HEK293T (cell line): Measurements from ENCODE around the gene FBXL3.
"Not testable (repeated sequence)": the region's sequence is repeated elsewhere in the genome, so short reads cannot be mapped to it uniquely, and the experiment has no call there.

Experiments used
- CTCF ChIA-PET: fragments of 350-600 bp; formaldehyde crosslinking; extraction: SDS; loops from one replicate; lab custom pipeline; 2021; ENCODE audit warnings: antibody characterized with exemption, inconsistent platforms; lab: Yijun Ruan, JAX
- POLR2A ChIA-PET: fragments of 350-600 bp; formaldehyde crosslinking; extraction: SDS; loops from one replicate; lab custom pipeline; 2020; ENCODE audit warnings: antibody characterized with exemption, inconsistent platforms; lab: Yijun Ruan, JAX
- DNase-seq: peaks from one replicate; pipeline ENCODE4 v3.0.0; 2012; ENCODE audit warnings: mixed read lengths; ENCODE audit errors: extremely low spot score
- ARNT ChIP-seq: fragments of 450-650 bp; IDR thresholded peaks from 2 replicates; pipeline ENCODE4 v1.6.1; 2017; ENCODE audit warnings: mild to moderate bottlenecking
- BHLHE40 ChIP-seq: fragments of 450-650 bp; IDR thresholded peaks from 2 replicates; pipeline ENCODE4 v1.6.1; 2016; ENCODE audit warnings: mild to moderate bottlenecking, moderate library complexity, borderline replicate concordance
- CTBP1 ChIP-seq: fragments of 450-650 bp; IDR thresholded peaks from 2 replicates; pipeline ENCODE4 v1.6.1; 2016; ENCODE audit warnings: borderline replicate concordance
- ELF4 ChIP-seq: fragments of 450-650 bp; IDR thresholded peaks from 2 replicates; pipeline ENCODE4 v1.6.1; 2017; ENCODE audit warnings: antibody characterized with exemption
- FOXA1 ChIP-seq: fragments of 450-650 bp; IDR thresholded peaks from 2 replicates; pipeline ENCODE4 v1.6.1; 2016; ENCODE audit warnings: mild to moderate bottlenecking
- FOXK2 ChIP-seq: fragments of 450-650 bp; IDR thresholded peaks from 2 replicates; pipeline ENCODE4 v1.6.1; 2016; ENCODE audit warnings: mild to moderate bottlenecking
- FOXM1 ChIP-seq: fragments of 450-650 bp; IDR thresholded peaks from 2 replicates; pipeline ENCODE4 v1.6.1; 2017; ENCODE audit warnings: mild to moderate bottlenecking, borderline replicate concordance
- HDGF ChIP-seq: fragments of 450-650 bp; IDR thresholded peaks from 2 replicates; pipeline ENCODE4 v1.6.1; 2017; ENCODE audit warnings: antibody characterized with exemption, borderline replicate concordance
- LEF1 ChIP-seq: fragments of 450-650 bp; IDR thresholded peaks from 2 replicates; pipeline ENCODE4 v1.6.1; 2017; ENCODE audit warnings: mild to moderate bottlenecking, borderline replicate concordance
- NFRKB ChIP-seq: fragments of 450-650 bp; IDR thresholded peaks from 2 replicates; pipeline ENCODE4 v1.6.1; 2016; ENCODE audit warnings: mild to moderate bottlenecking, moderate library complexity
- PKNOX1 ChIP-seq: fragments of 450-650 bp; IDR thresholded peaks from 2 replicates; pipeline ENCODE4 v1.6.1; 2016
- SP1 ChIP-seq: fragments of 450-650 bp; IDR thresholded peaks from 2 replicates; pipeline ENCODE4 v1.6.1; 2017
- SUZ12 ChIP-seq: fragments of 450-650 bp; IDR thresholded peaks from 2 replicates; pipeline ENCODE4 v1.6.1; 2016; ENCODE audit warnings: mild to moderate bottlenecking
- ZNF384 ChIP-seq: fragments of 450-650 bp; IDR thresholded peaks from 2 replicates; pipeline ENCODE4 v1.6.1; 2016

Gene FBXL3

GRCh38 chr13:76965759-76966421 is 61.1 kb downstream of the FBXL3 start:
- ChIA-PET CTCF (interaction anchor here (1.0 to 1.5 kb wide), 2 partner anchors 11 to 15 kb away, joined by 3 to 7 read pairs; no protein-coding TSS in a partner anchor), POLR2A (no interaction called here)
- DNase-seq = peak; percentile 63
- TF ChIP-seq ELF4 = no peak
- no peak for TF ChIP-seq ZNF384
- no peak for TF ChIP-seq HDGF
- no peak for TF ChIP-seq ARNT
- TF ChIP-seq FOXM1 = no peak
- no peak for TF ChIP-seq BHLHE40

- CTCF ChIA-PET = not testable (repeated sequence)
Measured at GRCh38 chr13:76959734-76960133, 67.2 kb downstream of the FBXL3 start.

GRCh38 chr13:76958841-76959432 is 68.0 kb downstream of the FBXL3 start:
- no peak for DNase-seq
- TF ChIP-seq PKNOX1 = no peak
- TF ChIP-seq CTBP1 = no peak
- no peak for TF ChIP-seq FOXK2
- ChIA-PET CTCF (no interaction called here), POLR2A (no interaction called here)

More at GRCh38 chr13:76959734-76960133, 67.2 kb downstream of the FBXL3 start:
- POLR2A ChIA-PET, DNase-seq: not testable (repeated sequence)

GRCh38 chr13:76955661-76956060 is 71.3 kb downstream of the FBXL3 start:
- no peak for TF ChIP-seq PKNOX1
- TF ChIP-seq SUZ12 = no peak
- TF ChIP-seq FOXA1 = no peak
- TF ChIP-seq LEF1 = no peak
- TF ChIP-seq FOXM1 = no peak
- no peak for TF ChIP-seq SP1
- no peak for TF ChIP-seq FOXK2
- no peak for TF ChIP-seq NFRKB
- no peak for TF ChIP-seq BHLHE40
- no peak for TF ChIP-seq ARNT
- CTCF ChIA-PET = interaction anchor here (1.0 kb wide), 1 partner anchor 52 kb away, joined by 3 read pairs; no protein-coding TSS in a partner anchor
- POLR2A ChIA-PET = no interaction called here

More at GRCh38 chr13:76955661-76956060, 71.3 kb downstream of the FBXL3 start:
- no peak for DNase-seq
